Ishikawa (cell line): ENCODE data around the gene SPOUT1.

Experiments
- CEBPB ChIP-seq: IDR thresholded peaks from 2 replicates; pipeline ENCODE4 v1.6.1; 2012
- CREB1 ChIP-seq: IDR thresholded peaks from 2 replicates; pipeline ENCODE4 v1.6.1; 2012; ENCODE audit warnings: low read depth
- EGR1 ChIP-seq: IDR thresholded peaks from 2 replicates; pipeline ENCODE4 v1.6.1; 2012
- EP300 ChIP-seq: IDR thresholded peaks from 2 replicates; pipeline ENCODE4 v1.6.1; 2012; ENCODE audit warnings: borderline replicate concordance
- FOXM1 ChIP-seq: IDR thresholded peaks from 2 replicates; pipeline ENCODE4 v1.6.1; 2012; ENCODE audit warnings: low read depth, borderline replicate concordance
- MAX ChIP-seq: IDR thresholded peaks from 2 replicates; pipeline ENCODE4 v1.6.1; 2012
- NFIC ChIP-seq: IDR thresholded peaks from 2 replicates; pipeline ENCODE4 v1.6.1; 2012
- RAD21 ChIP-seq: IDR thresholded peaks from 2 replicates; pipeline ENCODE4 v1.6.1; 2012; ENCODE audit warnings: low read depth
- REST ChIP-seq: IDR thresholded peaks from 2 replicates; pipeline ENCODE4 v1.6.1; 2012; ENCODE audit warnings: low read depth, mild to moderate bottlenecking
- TAF1 ChIP-seq: IDR thresholded peaks from 2 replicates; pipeline ENCODE4 v1.6.1; 2012; ENCODE audit warnings: low read depth, mild to moderate bottlenecking
- TCF12 ChIP-seq: IDR thresholded peaks from 2 replicates; pipeline ENCODE4 v1.6.1; 2012; ENCODE audit warnings: low read depth
- TEAD4 ChIP-seq: IDR thresholded peaks from 2 replicates; pipeline ENCODE4 v1.6.1; 2012
- USF1 ChIP-seq: IDR thresholded peaks from 2 replicates; pipeline ENCODE4 v1.6.1; 2012
- YY1 ChIP-seq: IDR thresholded peaks from 2 replicates; pipeline ENCODE4 v1.6.1; 2012; ENCODE audit warnings: low read depth
- ZBTB7A ChIP-seq: IDR thresholded peaks from 2 replicates; pipeline ENCODE4 v1.6.1; 2012; ENCODE audit warnings: low read depth

SPOUT1 gene

GRCh38 chr9:128835246-128836210, 5.9 kb upstream of the SPOUT1 start:
- TF ChIP-seq CEBPB (no peak), FOXM1 (no peak), MAX (no peak)

GRCh38 chr9:128833696-128834095, 4.1 kb upstream of the SPOUT1 start:
- no peak for TF ChIP-seq TCF12
- no peak for TF ChIP-seq YY1
- TF ChIP-seq NFIC: no peak
- TF ChIP-seq EGR1: no peak
- no peak for TF ChIP-seq USF1
- TF ChIP-seq CEBPB: no peak
- no peak for TF ChIP-seq TEAD4

- no peak for TF ChIP-seq NFIC
- no peak for TF ChIP-seq REST
- TF ChIP-seq CREB1: no peak
- TF ChIP-seq TCF12: no peak
- TF ChIP-seq YY1: no peak
- TF ChIP-seq EGR1: no peak
- TF ChIP-seq TEAD4: no peak
- TF ChIP-seq MAX: no peak
- no peak for TF ChIP-seq ZBTB7A
- no peak for TF ChIP-seq TAF1
- no peak for TF ChIP-seq RAD21
- no peak for TF ChIP-seq EP300
- TF ChIP-seq USF1: no peak
- TF ChIP-seq FOXM1: no peak
- no peak for TF ChIP-seq CEBPB
Observed at GRCh38 chr9:128828719-128829452, 708 bp downstream of the SPOUT1 start.

- no peak for TF ChIP-seq CREB1
- no peak for TF ChIP-seq NFIC
Observed at GRCh38 chr9:128828267-128828666, 1.3 kb downstream of the SPOUT1 start.

GRCh38 chr9:128825923-128826700, 3.5 kb downstream of the SPOUT1 start:
- TF ChIP-seq TCF12: no peak
- TF ChIP-seq MAX: no peak
- TF ChIP-seq EP300: no peak
- TF ChIP-seq NFIC: no peak
- no peak for TF ChIP-seq CEBPB
- TF ChIP-seq YY1: no peak
- no peak for TF ChIP-seq FOXM1
- TF ChIP-seq TAF1: no peak
- no peak for TF ChIP-seq TEAD4

GRCh38 chr9:128824911-128825310, 4.7 kb downstream of the SPOUT1 start:
- TF ChIP-seq FOXM1: no peak

GRCh38 chr9:128823903-128824406, 5.6 kb downstream of the SPOUT1 start:
- no peak for TF ChIP-seq RAD21
- TF ChIP-seq NFIC: no peak
- no peak for TF ChIP-seq TCF12
- no peak for TF ChIP-seq ZBTB7A
- no peak for TF ChIP-seq TAF1
